Measurements from ENCODE around the gene GPR18.
"Not testable (repeated sequence)": the region's sequence is repeated elsewhere in the genome, so short reads cannot be mapped to it uniquely, and the experiment has no call there.

Gene GPR18

GRCh38 chr13:99265162-99265800 is 7.1 kb upstream of the GPR18 start:
- no peak for DNase-seq

DNA sequence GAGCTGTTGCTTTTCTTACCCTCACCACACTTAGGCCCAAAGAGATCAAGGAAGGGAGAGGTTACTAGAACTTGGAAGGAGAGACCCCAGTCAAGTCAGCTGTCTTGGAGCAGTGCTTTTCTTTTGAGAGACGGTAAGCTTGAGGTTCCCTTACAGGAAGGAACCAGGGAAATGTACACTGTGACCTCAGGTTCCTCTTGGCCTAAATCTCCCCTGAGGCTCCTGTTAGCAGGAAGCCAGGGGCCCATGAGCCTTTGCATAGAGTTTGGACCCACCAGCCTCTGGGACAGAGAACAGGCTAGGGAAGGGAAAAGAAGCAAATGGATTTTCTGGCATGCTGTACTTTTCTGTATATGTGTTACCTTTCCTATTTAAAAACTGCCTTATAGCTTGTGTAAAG is 5.9 kb upstream of the GPR18 start:
- no peak for DNase-seq

GRCh38 chr13:99263126-99263785 is 5.1 kb upstream of the GPR18 start:
- no peak for DNase-seq

GRCh38 chr13:99261059-99261458 is 2.9 kb upstream of the GPR18 start:
- no peak for DNase-seq

DNA sequence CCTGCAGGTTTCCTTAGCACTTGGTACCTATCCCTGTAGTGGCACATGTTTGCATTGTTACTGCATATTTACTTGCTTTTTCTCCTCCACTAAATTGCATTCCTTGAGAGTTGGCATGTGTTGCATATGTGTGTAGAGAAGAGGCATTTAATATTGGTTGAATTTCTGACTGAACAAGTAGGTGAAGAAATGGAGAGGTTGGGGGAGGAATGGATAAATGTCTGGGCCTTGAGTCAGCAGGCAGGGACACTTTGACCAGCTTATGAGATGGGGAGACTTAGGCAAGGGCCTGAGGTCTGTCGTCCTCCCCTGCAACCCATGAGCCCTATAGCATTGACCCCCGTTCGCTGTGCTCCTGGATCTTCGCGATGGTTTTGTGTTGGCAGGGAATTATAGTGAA is 2.0 kb upstream of the GPR18 start:
- no peak for DNase-seq

- DNase-seq, result no peak
Measured at GRCh38 chr13:99258946-99259345, 767 bp upstream of the GPR18 start.

DNA sequence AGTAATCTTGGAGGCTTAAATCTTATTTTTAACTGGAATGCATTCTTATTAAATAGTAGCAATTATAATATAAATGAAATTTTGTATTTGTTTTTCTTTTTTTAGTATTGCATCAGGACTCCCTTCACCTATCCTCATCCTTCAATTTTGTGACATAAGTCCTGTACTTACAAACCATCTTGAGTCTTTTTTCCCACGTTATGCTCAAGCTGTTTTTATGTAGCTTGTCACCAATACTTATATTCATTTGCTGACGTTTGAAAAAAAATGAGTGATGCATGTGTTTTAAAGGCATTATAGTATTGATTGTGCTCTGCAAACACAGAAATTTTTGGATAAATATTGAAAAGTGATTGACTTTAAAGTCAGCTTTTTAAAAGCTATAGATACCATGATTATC is 888 bp downstream of the GPR18 start:
- DNase-seq, result no peak

DNA sequence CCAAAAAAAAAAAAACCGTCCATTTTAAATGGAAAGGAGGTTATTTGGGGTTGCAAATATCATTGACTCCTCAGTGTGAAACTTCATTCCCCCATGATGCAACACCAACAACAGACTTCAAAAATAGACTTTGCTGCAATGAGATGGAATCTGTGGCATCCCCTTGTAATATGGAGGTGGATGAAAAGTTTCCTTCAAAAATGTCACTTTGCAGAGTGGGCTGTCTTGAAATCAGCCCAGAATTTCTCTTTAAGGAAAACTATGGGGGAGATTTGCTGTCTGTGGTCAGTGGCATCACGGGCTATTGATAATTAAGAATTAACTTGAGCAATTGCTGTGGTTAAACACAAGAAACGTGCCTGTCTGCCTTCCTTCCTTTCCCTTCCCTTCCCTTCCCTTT is 1.5 kb downstream of the GPR18 start:
- no peak for DNase-seq

DNA sequence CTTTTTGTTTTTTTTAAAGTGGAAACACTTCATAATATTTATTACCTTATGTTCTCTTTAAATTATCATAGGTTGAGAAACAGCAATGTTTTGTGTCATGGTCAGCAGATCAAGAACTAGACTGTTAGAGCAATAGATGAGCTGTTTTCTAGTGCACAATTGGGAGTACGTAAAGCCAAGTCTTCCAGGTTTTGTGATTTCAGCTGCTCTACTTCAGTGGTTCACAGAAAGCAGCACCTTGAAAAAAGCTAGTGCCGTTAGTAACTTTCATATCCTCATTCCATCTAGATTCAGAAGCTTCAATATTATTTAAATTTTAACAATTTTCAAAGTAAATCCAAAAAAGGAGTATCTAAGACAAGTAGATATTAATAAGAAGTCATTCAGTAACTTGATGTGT is 1.9 kb downstream of the GPR18 start:
- DNase-seq, result no peak

DNA sequence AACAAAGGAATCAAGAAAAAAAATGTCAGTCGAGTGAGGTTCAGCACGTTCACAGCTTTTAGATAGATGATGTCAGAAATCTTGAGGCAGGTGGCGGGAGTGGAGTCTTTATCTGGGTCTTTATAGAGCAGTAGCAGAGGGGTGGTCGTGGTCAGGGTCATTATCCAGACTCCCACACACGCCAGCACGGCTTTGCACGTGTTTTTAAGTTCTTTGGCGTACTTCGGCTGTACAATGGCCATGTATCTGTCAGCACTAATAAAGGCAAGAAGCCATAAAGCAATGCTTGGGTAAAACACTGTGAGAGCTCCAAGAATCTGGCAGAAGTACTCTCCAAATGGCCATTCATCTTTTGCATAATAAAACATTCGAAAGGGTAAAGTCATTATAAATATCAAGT is 2.9 kb downstream of the GPR18 start:
- no peak for DNase-seq

DNA sequence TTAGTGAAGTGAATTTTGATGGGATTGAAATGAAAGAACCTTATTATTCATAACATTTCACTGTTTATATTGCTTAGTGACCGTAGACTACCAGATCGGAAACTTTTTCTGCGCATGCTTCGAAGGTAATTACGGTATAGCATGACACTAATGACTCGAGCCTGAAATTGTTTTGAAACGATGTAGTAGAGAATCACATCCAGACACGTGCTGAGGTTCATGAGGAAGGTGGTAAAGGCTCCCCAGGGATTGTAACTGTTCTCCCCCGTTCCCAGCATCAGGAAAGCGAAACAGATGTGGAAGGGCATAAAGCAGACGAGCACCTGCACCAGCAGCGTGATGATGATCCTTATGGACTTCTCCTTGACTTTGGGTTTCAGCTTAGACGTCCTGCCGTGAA is 3.3 kb downstream of the GPR18 start:
- DNase-seq, result no peak

DNA sequence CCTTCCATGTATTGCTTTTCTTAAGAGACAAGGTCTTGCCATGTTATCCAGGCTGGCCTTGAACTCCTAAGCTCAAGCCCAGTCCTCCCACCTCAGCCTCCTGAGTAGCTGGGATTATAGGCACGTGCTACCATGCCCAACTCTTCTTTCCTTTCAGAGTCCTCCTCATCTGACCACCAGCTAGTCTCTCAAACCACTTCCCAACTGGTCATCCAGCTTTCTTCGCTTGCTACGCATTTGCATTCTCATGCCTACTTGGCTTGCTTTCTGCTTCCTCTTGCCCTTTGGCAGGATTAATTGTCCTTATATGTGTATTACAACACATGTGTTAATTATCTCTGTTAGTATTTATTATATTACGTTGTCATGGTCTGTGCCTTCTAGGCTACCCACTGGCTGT is 6.3 kb downstream of the GPR18 start:
- DNase-seq, result no peak

GRCh38 chr13:99250982-99251825 is 7.0 kb downstream of the GPR18 start:
- DNase-seq, result no peak

GRCh38 chr13:99249606-99250005 is 8.6 kb downstream of the GPR18 start:
- DNase-seq, result not testable (repeated sequence)

GRCh38 chr13:99249178-99249577 is 9.0 kb downstream of the GPR18 start:
- DNase-seq, result not testable (repeated sequence)

DNA sequence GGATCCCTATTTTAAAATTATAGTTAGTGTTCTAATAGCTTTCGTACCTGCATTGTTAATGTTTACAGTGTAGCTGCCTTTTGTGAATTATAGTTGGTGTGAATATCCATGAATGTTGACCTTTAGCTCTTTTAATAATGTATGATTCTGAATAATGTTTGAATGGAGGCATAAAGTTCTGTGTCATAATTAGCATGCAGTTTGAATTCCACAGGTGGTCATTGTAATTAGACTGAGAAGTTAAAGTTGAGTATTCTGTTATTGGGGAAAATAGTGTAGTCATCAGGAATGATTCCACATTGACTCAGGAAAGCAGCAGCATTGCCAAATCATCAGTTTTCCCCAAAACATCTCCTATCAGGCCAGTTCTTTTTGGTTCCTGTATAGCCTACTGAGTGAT is 12.1 kb downstream of the GPR18 start:
- DNase-seq, result no peak

- DNase-seq, result no peak
Measured at GRCh38 chr13:99237981-99238662, 20.1 kb downstream of the GPR18 start.

- no peak for DNase-seq
Measured at GRCh38 chr13:99231721-99232120, 26.5 kb downstream of the GPR18 start.

DNA sequence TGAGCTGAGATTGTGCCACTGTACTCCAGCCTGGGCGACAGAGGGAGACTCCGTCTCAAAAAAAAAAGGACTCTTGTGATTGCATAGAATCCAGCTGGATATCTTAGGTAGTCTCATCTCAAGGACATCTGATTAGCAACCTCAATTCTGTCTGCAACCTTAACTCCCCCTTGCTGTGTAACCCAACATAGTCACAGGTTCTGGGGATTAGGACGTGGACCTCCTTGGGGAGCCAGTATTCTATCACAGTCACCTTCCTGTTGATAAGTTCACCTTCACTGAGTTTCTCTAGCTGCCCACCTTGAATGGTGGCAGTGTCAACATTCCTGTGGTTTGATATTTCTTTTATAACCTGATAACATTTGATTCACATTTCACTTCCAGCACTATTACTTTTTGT is 27.2 kb downstream of the GPR18 start:
- DNase-seq, result no peak

- DNase-seq, result not testable (repeated sequence)
Measured at GRCh38 chr13:99230588-99230987, 27.6 kb downstream of the GPR18 start.

DNA sequence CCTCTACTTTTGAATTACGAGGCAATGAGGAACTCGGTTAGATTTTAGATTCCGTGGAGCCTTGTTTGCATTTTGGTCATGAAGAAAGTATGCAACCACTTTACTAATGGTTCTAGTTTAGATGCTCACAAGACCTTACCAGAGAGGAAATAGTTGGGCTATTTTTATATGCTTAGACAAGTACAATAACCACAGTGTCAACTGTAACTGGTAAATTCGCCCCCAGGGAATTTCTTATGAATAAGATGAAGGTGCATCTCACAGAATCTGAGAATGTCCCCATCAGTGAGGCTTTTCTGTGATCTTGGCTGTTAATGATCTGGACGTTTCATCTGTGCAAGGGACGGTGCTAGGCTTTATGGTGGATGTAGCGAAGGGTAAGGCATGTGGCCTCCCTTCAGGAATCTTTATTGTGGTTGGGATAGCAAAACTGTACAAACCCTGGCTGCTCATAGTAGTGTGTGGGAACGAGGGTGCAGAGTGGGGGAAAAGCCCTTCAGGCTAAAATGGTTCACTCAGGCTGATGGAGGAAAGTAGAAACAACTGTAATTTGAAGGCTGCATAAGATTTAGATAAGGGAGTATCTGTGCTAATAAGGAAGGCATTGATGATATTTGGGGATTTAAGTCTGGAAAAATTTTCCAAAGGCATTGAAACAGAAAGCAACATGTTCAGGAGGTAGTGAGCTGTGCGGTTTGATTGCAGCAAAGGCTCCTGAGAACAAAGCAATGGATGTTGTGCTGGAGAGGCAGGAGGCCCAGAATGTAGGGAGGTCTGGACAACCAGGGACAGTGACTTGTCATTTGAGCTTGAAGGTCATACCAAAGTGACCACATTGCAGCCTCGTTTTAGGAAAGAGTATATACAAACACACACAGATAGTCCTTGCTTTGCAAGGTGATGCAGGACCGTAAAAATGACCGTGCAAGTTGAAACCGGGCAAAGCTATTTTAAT is 29.2 kb downstream of the GPR18 start:
- DNase-seq, result no peak
